ENCODE results near the gene NTSR2.
"Not testable (repeated sequence)": the region's sequence is repeated elsewhere in the genome, so short reads cannot be mapped to it uniquely, and the experiment has no call there.

Gene NTSR2

DNA sequence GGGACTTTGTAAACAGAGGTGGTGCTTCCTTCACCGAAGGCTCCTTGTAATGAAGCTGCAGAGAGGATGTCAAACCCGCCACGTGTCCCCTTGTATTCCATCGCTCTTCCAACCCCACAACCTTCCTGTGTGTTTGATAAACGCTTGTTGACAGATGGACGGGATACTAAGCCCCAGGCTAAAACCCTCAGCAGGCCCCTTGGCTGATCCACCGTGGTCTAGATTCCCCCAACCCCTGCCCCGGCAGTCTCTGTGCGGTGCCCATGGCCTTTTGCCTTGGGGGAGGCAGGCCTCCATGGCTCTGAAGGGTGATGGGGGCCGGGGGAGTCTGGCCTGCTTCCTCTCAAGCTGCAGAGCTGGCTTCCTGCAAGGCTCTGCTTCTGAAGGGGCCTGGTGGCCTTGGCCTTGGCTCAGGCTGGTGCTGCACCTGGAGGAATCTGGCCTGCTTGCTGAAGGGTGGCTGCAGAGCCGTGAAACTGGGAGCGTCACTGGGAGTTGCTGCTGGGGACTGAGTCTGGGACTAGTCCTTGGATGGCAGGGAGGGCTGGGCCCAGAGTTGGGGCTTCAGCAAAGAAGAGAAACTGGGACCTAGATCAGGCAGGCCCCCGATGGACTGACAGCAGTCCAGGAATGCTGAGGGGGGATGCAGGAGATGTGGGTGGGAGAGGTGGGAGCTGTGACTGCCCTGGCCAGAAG, 9.6 kb upstream of the NTSR2 start:
- no peak for DNase-seq

- no peak for DNase-seq
Measured at GRCh38 chr2:11679016-11679415, 9.0 kb upstream of the NTSR2 start.

DNA sequence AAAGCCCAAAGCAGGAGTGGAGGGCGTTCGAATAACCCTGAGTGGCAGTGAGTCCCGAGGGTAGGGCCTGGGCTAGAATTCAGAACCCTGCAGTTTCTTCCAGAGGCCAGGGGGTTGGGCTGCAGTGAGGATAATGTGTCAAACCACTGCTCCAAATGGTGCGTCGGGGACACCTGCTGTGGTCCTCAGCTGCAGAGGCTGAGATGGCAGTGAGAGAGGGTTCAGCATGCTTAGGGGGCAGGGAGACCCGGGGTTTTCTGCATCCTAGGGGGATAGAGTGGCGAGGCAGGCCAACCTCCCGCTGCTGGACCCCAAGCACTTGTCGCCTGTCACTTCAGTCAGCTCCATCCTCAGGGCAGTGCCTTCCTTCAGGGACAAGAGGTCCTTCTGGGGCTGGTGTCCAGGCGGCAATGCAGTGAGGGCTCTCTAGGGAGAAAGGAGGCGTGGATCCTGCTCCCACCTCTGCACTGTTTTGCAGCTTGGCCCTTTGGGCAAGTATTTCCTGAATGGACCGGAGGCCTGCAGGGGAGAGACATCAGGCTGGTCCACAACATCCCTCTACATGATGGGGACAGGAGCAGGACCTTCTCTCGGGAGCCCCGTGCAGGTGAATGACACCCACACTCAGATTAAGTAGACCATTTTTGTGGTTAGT, 8.4 kb upstream of the NTSR2 start:
- no peak for DNase-seq

DNA sequence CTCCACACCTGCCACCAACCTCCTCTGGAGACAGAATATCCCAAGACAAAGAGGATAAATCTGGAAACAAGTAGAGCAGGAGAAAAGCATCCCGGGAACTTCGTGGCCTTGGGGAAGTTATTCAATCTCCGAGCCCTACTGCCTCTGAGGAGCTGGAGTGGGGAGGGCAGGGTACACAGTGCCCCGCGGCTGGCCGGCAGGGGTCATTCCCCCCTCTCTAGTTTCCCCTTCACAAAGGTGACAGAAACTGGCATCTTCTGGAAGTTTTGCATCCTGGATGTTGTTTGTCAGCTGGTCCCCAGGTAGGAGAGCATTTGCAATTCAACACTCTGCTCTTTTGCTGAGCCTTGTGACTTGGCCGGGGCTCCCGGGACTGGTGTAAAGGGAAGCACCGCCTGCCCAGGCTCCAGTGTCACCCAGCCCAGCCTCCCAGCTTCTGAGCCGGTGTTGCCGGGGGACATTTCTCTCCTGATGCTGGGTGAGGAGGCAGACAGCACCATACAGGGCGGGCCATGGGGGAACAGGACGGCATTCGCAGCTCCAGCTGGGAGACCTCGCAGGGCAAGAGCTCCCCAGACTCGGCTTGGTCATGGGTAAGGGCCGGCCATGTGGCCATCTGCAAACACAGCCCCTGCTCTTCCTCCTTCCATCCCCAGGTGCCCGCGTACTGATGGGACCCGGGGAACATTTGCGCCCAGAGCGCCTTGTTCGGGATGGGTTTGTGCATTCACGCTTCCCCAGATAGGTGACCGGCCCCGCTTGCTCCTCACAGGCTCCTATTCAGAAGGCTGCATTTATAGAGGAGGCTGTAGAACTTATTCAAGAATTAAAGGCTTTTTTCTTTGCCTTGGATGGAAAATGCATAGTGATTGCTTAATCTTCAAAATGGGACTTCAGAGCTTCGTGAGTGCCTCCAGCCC, 7.4 kb upstream of the NTSR2 start:
- no peak for DNase-seq

GRCh38 chr2:11676640-11677039, 6.6 kb upstream of the NTSR2 start:
- DNase-seq = no peak

- no peak for DNase-seq
Measured at GRCh38 chr2:11675423-11676112, 5.6 kb upstream of the NTSR2 start.

DNA sequence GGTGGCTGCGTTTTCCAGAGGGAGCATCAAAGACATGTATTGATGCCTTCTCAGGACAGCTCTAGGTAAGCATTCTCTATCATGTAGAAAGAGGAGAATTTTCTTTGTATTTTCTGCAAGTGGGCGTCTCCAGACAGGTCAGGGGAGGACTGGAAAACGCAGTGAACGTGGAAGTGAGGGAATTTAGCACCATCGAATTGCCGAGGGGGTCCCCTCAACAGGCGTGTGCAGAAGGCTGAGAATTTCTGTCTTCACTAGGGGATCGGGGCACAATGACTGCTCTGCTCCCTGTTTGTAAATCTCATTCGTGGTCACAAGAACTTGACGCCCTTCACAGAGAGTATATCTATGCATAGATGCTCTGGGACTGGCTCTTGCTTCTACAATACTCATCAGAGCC, 5.0 kb upstream of the NTSR2 start:
- DNase-seq = no peak

DNA sequence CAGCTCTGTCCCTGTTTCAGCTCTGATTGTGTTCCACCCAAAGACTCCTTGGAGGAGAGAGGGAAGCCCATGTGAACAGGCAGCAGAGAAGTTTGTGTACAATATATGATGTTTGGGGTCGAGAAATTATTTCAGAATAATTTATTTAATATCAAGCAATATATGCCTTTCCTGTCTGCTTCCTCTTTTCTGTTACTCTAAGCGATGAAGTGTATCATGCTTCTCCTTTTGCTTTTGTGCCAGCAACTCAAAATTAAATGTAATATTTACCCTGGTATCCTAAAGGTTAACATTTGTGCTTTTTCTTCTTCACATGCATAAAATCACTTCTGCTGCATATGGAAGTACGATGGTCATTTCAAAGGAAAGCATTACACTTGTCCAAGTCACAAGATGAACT, 2.4 kb upstream of the NTSR2 start:
- no peak for DNase-seq

DNA sequence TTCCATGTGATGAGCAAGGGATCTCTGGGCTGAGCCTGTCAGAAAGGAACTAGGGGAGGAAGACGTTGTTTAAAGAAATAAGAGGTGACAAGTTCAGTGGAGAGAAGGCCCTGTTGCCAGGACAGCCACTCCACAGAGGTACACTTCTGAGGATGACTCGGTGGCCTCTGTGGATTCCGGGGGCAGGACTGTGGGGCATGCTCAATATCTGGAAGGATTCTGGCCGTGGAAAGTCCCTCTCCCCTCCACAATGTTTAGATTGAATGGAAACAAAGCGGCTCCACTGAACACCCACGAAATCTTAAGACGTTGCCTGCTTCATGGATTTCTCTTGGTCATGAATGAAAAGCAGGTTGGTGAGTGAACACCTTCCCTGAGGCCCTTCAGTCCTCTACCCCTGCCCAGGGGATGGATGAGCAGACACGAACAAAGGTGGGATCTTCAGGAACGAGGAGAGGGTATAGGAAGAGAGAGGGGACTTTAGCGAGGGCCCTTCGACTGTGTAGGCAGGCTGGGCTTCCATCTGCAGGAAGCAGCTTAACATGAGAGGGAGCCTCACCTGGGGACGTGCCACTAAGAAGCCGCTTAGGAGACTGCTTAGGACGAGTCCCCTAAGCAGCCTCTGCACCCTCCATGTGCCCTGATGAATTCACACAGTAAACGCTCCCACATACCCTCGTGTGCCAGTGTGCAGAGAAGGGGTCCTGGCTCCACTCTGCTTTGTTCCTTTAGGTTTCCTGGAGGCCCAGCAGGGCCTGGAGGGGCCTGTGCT, 1.9 kb downstream of the NTSR2 start:
- no peak for DNase-seq

DNA sequence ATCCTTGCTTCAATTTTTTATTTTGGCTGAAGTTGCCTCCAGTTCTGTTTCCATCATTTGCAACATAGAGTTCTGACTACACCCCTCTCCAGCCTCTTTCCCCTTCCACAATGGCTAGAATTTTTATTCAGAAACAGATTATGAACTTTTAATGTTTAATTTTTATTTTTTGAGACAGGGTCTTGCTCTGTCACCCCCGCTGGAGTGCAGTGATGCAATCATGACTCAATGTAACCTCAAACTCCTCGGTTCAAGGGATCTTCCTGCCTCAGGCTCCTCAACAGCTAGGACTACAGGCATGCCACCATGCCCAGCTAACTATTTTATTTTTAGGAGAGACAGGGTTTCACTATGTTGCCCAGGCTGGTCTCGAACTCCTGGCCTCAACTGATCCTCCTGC, 2.8 kb downstream of the NTSR2 start:
- DNase-seq = no peak

GRCh38 chr2:11665510-11666362, 4.3 kb downstream of the NTSR2 start:
- no peak for DNase-seq

GRCh38 chr2:11665028-11665427, 5.0 kb downstream of the NTSR2 start:
- no peak for DNase-seq

GRCh38 chr2:11663427-11663826, 6.6 kb downstream of the NTSR2 start:
- DNase-seq = no peak

DNA sequence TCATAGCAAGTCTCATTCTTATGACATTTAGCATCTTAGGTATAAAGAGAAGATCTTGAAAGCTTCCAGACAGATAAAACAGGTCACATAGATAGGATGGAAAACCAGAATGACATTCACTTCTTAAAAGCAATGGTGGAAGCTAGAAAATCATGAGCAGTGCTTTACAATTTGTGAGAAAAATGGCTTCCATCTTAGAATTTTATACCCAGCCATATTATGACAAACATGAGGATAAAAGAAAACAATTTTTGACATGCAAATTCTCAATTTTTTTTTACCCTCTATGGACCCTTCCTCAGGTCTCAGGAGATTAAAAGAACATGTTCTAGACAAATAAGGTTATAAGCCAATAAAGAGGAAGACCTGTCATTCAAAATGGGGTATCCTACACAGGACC, 7.1 kb downstream of the NTSR2 start:
- DNase-seq = no peak

GRCh38 chr2:11661891-11662435, 8.0 kb downstream of the NTSR2 start:
- DNase-seq = no peak

DNA sequence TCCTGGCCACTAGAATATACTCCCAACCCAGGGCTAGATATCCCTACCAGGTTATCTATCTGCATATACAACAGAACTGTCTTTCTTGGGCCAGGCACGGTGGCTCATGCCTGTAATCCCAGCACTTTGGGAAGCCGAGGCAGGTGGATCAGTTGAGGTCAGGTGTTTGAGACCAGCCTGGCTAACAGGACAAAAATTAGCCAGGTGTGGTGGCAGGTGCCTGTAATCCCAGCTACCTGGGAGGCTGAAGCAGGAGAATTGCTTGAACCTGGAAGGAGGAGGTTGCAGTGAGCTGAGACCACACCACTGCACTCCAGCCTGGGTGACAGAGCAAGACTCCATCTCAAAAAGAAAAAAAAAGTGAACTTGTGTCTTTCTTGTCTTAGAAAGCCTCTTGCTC, 9.6 kb downstream of the NTSR2 start:
- not testable (repeated sequence) for DNase-seq

GRCh38 chr2:11659851-11660250, 10.1 kb downstream of the NTSR2 start:
- DNase-seq = no peak

GRCh38 chr2:11659115-11659475, 10.9 kb downstream of the NTSR2 start:
- DNase-seq = no peak

GRCh38 chr2:11658208-11659114, 11.5 kb downstream of the NTSR2 start:
- no peak for DNase-seq

DNA sequence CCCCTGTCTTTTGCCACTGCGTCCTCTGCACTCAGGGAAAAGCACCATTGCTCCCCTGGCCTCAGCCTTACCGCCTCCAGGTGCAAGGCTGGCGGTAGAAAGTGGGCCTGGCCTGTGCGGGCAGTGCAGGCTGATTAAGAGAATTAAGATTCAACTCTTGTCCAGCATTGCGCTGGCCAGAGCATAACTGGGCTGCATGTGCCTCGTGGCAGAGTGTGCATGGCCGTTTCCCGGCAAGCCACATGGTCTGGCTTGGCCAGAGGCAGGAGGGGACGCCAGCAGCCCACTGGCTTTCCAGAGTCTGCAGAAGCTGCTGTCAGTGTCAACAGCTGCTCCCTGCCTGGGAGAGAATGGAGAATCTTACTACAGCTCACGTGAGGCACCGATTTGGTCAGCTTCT, 12.3 kb downstream of the NTSR2 start:
- no peak for DNase-seq

Measured in DMS 273 treated with DMSO at 0.1 percent for 48 hours (cell line).